ENCODE results near the gene DLG4.

- peak; percentile 20 to 46 for TF ChIP-seq CTCF (conservative IDR thresholded peaks at IDR 0.05 in 1 of 2, IDR thresholded peaks at IDR 0.05 in 1 of 2; ENCODE audit: extremely low read depth in 1 of 2, insufficient read depth in 1 of 2, low read depth in 1 of 2, low read length in 2 of 2)
- TF ChIP-seq EZH2 (IDR thresholded peaks at IDR 0.05; ENCODE audit: borderline replicate concordance, low read length), result no peak
Observed at GRCh38 chr17:7213895-7214299, 5.7 kb downstream of the DLG4 start.

Data from mammary epithelial cell (primary cell).